22Rv1 (cell line): ENCODE measurements around the gene PIP5K1B.

Experiments
- CTCF ChIP-seq: fragments of 450-650 bp; IDR thresholded peaks from 2 replicates; pipeline ENCODE4 v1.5.1; 2017; ENCODE audit warnings: mild to moderate bottlenecking
- ZFX ChIP-seq: fragments of 450-650 bp; IDR thresholded peaks from 2 replicates; pipeline ENCODE4 v1.6.1; 2017; ENCODE audit warnings: antibody characterized with exemption, borderline replicate concordance

- TF ChIP-seq CTCF (no peak), ZFX (no peak)
These were observed 100.2 kb downstream of the PIP5K1B start for GRCh38 chr9:68804911-68805889.
